K562 (cell line): ENCODE data around the gene EPB41L2. TPM values are rescaled to one million over a fixed set of nuclear protein-coding genes. Genes with fewer than 3 reads are reported as not detected.

Experiments used
- ATAC-seq: fragments of 200-7000 bp; cut with Tn5 transposase; 3 replicates; pipeline ENCODE4 v1.9.1; 2020; ENCODE audit warnings: moderate library complexity
- BruUV-seq: library from RNA; stranded (reverse); fragments of 400-500 nt; replicated peaks from 2 replicates; lab custom pipeline; 2021; lab: Mats Ljungman, UMichigan
- CTCF ChIA-PET: fragments of 300-600 bp; formaldehyde crosslinking; extraction: SDS; loops from one replicate; lab custom pipeline; 2021; ENCODE audit warnings: low intra/inter-chr PET ratio; lab: Yijun Ruan, JAX
- POLR2A ChIA-PET: fragments of 300-600, 350-650 bp; sonication (Branson Sonifier 250); formaldehyde crosslinking; extraction: SDS; loops from one replicate; lab custom pipeline; 2021; ENCODE audit warnings: antibody characterized with exemption, inconsistent platforms; lab: Yijun Ruan, JAX
- DNase-seq, 4 experiments: peaks; one replicate each; pipeline versions ENCODE4 v3.0.0 to v3.0.0-alpha.2; 2011 to 2018; ENCODE audit warnings: low spot score in 3 of 4, mixed read lengths in 3 of 4; ENCODE audit errors: extremely low read depth in 1 of 4
- FAIRE-seq: peaks from 2 replicates; lab custom pipeline; 2011; peaks lifted over from hg19 to GRCh38; lab: Jason Lieb, UNC
- H2AFZ ChIP-seq: 2 replicates; pipeline ENCODE4 v1.6.0; 2011; ENCODE audit warnings: low read depth, low read length, control low read depth, inconsistent platforms
- H3K27ac ChIP-seq: fragments of 200-600 bp; 3 replicates; pipeline ENCODE4 v1.8.0; 2011; ENCODE audit warnings: low read depth, mild to moderate bottlenecking, control low read depth, inconsistent platforms, low read length, moderate library complexity, mixed read lengths; ENCODE audit errors: extremely low read depth
- H3K27me3 ChIP-seq, 2 experiments: fragments of 300-600 bp in 1 of 2; 2 replicates in 1 of 2; 3 replicates in 1 of 2; pipeline versions ENCODE4 v1.6.0 to v1.8.0; 2011; ENCODE audit warnings: inconsistent platforms in 2 of 2, low read length in 2 of 2, mild to moderate bottlenecking in 1 of 2, mixed read lengths in 1 of 2, moderate library complexity in 1 of 2; ENCODE audit not compliant: control insufficient read depth in 2 of 2, insufficient read depth in 2 of 2
- H3K36me3 ChIP-seq: fragments of 300-600 bp; 3 replicates; pipeline ENCODE4 v1.8.0; 2011; ENCODE audit warnings: mild to moderate bottlenecking, low read length, inconsistent platforms; ENCODE audit not compliant: control insufficient read depth, insufficient read depth
- H3K4me1 ChIP-seq, 2 experiments: fragments of 200-600 bp in 1 of 2; replicated peaks in 1 of 2; 2 replicates in 1 of 2; 3 replicates in 1 of 2; pipeline versions ENCODE4 v1.5.1 to v1.8.0; 2011; ENCODE audit warnings: inconsistent platforms in 2 of 2, low read length in 2 of 2, mild to moderate bottlenecking in 1 of 2, mixed read lengths in 1 of 2, moderate library complexity in 1 of 2; ENCODE audit not compliant: control insufficient read depth in 2 of 2, insufficient read depth in 2 of 2
- H3K4me2 ChIP-seq: 2 replicates; pipeline ENCODE4 v1.6.1; 2011; ENCODE audit warnings: low read length, control low read depth, inconsistent platforms, mixed read lengths; ENCODE audit not compliant: insufficient read depth
- H3K4me3 ChIP-seq: fragments of 200-600 bp; sonication (generic), shearing (Covaris generic); 2 replicates; pipeline ENCODE4 v1.5.1; 2016; ENCODE audit warnings: control low read depth, inconsistent platforms
- H3K79me2 ChIP-seq: fragments of 200-600 bp; 3 replicates; pipeline ENCODE4 v1.8.0; 2011; ENCODE audit warnings: low read length, inconsistent platforms; ENCODE audit not compliant: control insufficient read depth, insufficient read depth
- H3K9ac ChIP-seq, 2 experiments: 2 replicates each; pipeline versions ENCODE4 v1.6.0 to v1.6.1; 2011; ENCODE audit warnings: low read depth in 2 of 2, low read length in 2 of 2, control low read depth in 1 of 2, inconsistent platforms in 1 of 2, mild to moderate bottlenecking in 1 of 2, mixed read lengths in 1 of 2; ENCODE audit not compliant: insufficient read depth in 1 of 2
- H3K9me1 ChIP-seq: one replicate; pipeline ENCODE4 v1.6.0; 2011; ENCODE audit warnings: inconsistent platforms, mild to moderate bottlenecking, low read length, moderate library complexity; ENCODE audit not compliant: control insufficient read depth, insufficient read depth
- H3K9me3 ChIP-seq: replicated peaks from 2 replicates; pipeline ENCODE4 v1.5.1; 2011; ENCODE audit warnings: low read depth, low read length, inconsistent platforms; ENCODE audit not compliant: control insufficient read depth, insufficient read depth
- H4K20me1 ChIP-seq: replicated peaks from 2 replicates; pipeline ENCODE4 v1.6.1; 2011; ENCODE audit warnings: low read length, inconsistent platforms, mixed read lengths; ENCODE audit not compliant: control insufficient read depth, insufficient read depth
- PHTF2 ChIP-seq: fragments of 250-450 bp; sonication (Bioruptor Pico); IDR thresholded peaks from 2 replicates; pipeline ENCODE4 v1.5.0; 2021; ENCODE audit warnings: mild to moderate bottlenecking
- RNF2 ChIP-seq: sonication (generic); IDR thresholded peaks from 2 replicates; pipeline ENCODE4 v1.6.1; 2016
- ZNF274 ChIP-seq: IDR thresholded peaks from 2 replicates; pipeline ENCODE4 v1.6.1; 2011; ENCODE audit warnings: low read depth, mild to moderate bottlenecking, low read length, moderate library complexity, borderline replicate concordance
- WGBS: fragments of 100-300 bp; shearing (Covaris generic); methylation state at CpG from one replicate; pipeline ENCODE4 v1.1.6; 2016; ENCODE audit warnings: low coverage, mixed read lengths; ENCODE audit not compliant: insufficient coverage; ENCODE audit errors: missing lambda C conversion rate; 5-methylcytosine and 5-hydroxymethylcytosine counted together
- in situ Hi-C: fragments of 300-500 bp; cut with MboI; formaldehyde crosslinking; loops from 4 replicates; pipeline ENCODE4 v1.15.0; 2018; ENCODE audit warnings: inconsistent platforms, mixed read lengths
- intact Hi-C: fragments of 100-400 bp; cut with micrococcal nuclease; formaldehyde crosslinking; loops from 2 replicates; pipeline ENCODE4 v1.14.2; 2022
- polyA plus RNA-seq, 8 experiments: library from polyadenylated mRNA; depleted of rRNA in 4 of 8; stranded (reverse) in 5 of 8; unstranded in 3 of 8; fragments of >200 nt; fragmentation: Nextera tagmentation in 2 of 8; fragmentation: Illumina TruSeq in 1 of 8; extraction: Ambion mirVana in 2 of 8; extraction: Trizol in 1 of 8; gene quantifications; 2 replicates each; pipeline versions ENCODE4 v1.2.1 to v1.2.3, GENCODE V29; 2011 to 2014; ENCODE audit warnings: inconsistent platforms in 1 of 8, missing spikeins in 1 of 8
- total RNA-seq, 7 experiments: library from RNA; depleted of rRNA in 6 of 7; stranded (reverse); fragments of >200 nt in 6 of 7; fragmentation: Illumina TruSeq in 2 of 7; extraction: Trizol in 2 of 7; gene quantifications; 2 replicates each; pipeline versions ENCODE4 v1.2.1 to v1.2.3, GENCODE V29; 2011 to 2021; ENCODE audit warnings: low replicate concordance in 1 of 7
- TF ChIP-seq, protein P1 (sequence below): fragments of 250-450 bp; sonication (Bioruptor Pico); IDR thresholded peaks from 2 replicates; pipeline ENCODE4 v1.8.0; 2022; ENCODE audit warnings: inconsistent platforms, mild to moderate bottlenecking, moderate library complexity, borderline replicate concordance

EPB41L2 gene
- total and polyA plus RNA-seq, 9 of the 15 experiments (the other 6 are each of a cell fraction or from before 2014, with no cell fraction given), result 5.1 to 53.6 (median 25.0) TPM

DNA sequence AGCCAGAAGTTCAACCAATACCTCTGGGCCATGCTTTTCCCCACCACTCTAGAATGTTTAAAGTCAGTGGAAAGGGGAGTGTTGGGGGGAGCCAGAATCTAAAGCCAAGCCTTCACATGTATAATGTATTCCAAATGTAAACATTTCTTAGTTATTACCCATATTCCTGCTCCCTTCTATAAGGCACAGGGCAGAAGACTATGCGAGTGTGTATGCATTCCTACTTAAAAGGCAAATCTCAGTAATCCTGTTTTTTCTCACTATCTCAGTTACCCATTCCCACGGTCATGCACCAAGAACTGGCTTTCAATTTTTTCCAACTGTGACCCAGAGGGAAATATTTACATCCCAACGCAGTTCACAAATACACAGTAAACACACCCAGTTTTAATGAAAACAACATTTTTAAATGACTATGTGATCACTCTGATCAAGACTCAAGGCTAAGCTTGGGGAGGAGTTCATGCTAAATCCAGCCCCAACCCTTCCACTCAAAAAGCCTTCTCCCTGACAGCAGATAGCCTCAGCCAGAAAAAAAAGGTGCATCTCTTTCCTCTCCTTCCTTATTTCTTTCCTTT is 57.5 kb downstream of the EPB41L2 start (continued):
- TF ChIP-seq, protein P1, sequence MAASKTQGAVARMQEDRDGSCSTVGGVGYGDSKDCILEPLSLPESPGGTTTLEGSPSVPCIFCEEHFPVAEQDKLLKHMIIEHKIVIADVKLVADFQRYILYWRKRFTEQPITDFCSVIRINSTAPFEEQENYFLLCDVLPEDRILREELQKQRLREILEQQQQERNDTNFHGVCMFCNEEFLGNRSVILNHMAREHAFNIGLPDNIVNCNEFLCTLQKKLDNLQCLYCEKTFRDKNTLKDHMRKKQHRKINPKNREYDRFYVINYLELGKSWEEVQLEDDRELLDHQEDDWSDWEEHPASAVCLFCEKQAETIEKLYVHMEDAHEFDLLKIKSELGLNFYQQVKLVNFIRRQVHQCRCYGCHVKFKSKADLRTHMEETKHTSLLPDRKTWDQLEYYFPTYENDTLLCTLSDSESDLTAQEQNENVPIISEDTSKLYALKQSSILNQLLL (CRISPR knock-in tag), result no peak

DNA sequence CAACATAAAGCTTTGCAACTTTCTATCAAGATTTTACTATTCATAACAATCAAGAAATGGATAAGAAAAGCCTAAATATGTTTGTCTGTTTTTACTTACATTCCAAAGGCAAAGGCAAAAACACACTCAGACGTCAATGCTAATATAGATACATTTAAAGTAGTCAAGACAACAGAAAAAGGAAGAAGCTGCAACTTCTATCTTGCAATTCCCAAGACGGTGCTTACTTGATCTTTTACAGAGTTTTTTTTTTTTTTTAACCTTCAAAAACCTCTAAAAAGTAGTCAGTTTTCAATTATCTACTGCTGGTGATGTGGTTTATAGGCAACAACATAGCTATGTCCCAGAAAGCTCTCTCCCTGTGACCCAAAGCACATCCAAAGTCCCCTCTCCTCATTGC is 58.1 kb downstream of the EPB41L2 start:
- Histone ChIP-seq H3K9ac (no peak overlapping the region), H3K4me1 (peaks cover 0 to 5% of the 10 kb centered on the region in 2 experiments; a peak in 2 of 5 replicates), H4K20me1 (no peaks in the 10 kb centered on the region), H2AFZ (no peak overlapping the region), H3K9me1 (no peaks in the 10 kb centered on the region), H3K27me3 (no peaks in the 10 kb centered on the region), H3K79me2 (peaks cover 29% of the 10 kb centered on the region), H3K36me3 (no peaks in the 10 kb centered on the region)
- CTCF ChIA-PET, result no interaction called here
- no TSS peak for BruUV-seq
- no peak for ATAC-seq
- TF ChIP-seq RNF2, result no peak
- no peak for TF ChIP-seq ZNF274
- no peak for TF ChIP-seq PHTF2 (CRISPR knock-in tag)
- TF ChIP-seq, all 486 proteins: peak for 0
- POLR2A ChIA-PET, result interaction anchor here (0.5 to 0.9 kb wide), 2 partner anchors 19 to 644 kb away, joined by 3 read pairs; no protein-coding TSS in a partner anchor
- H3K27ac ChIP-seq, result no peak overlapping the region
- in situ Hi-C loops (no loop called here), intact Hi-C loops (no loop called here)
- no peak overlapping the region for H3K4me3 ChIP-seq
- no peak overlapping the region for H3K4me2 ChIP-seq
- DNase-seq (no peak), FAIRE-seq (no peak)
- H3K9me3 ChIP-seq, result peaks cover 1% of the 10 kb centered on the region; the same call in 1 of the 2 replicates
- 0% methylated on average over 2 of the region's 2 CpGs for WGBS
